Adipocyte (in vitro differentiated cells): ENCODE measurements around the gene H1-8.
A peak's percentile ranks its signal among the peaks of the same experiment; 100 is the strongest.

Experiments
- DNase-seq: peaks from one replicate; pipeline ENCODE4 v3.0.0-alpha.2; 2015; ENCODE audit warnings: low read depth
- H3K27me3 ChIP-seq: replicated peaks from 2 replicates; pipeline ENCODE4 v1.7.0; 2013; ENCODE audit warnings: mild to moderate bottlenecking, low read length, moderate library complexity; ENCODE audit not compliant: control insufficient read depth, insufficient read depth
- H3K36me3 ChIP-seq: 2 replicates; pipeline ENCODE4 v1.7.0; 2013; ENCODE audit warnings: low read length, mild to moderate bottlenecking, moderate library complexity; ENCODE audit not compliant: control insufficient read depth, insufficient read depth, severe bottlenecking
- H3K4me1 ChIP-seq: 2 replicates; pipeline ENCODE4 v1.7.0; 2013; ENCODE audit warnings: mild to moderate bottlenecking, low read length, moderate library complexity; ENCODE audit not compliant: control insufficient read depth, insufficient read depth
- H3K4me3 ChIP-seq: 2 replicates; pipeline ENCODE4 v1.7.0; 2013; ENCODE audit warnings: mild to moderate bottlenecking, low read length, moderate library complexity
- H3K9ac ChIP-seq: 2 replicates; pipeline ENCODE4 v1.7.0; 2013; ENCODE audit warnings: mild to moderate bottlenecking, low read length, moderate library complexity
- H3K9me3 ChIP-seq: 2 replicates; pipeline ENCODE4 v1.7.0; 2013; ENCODE audit warnings: mild to moderate bottlenecking, low read length, moderate library complexity; ENCODE audit not compliant: control insufficient read depth

Gene H1-8

GRCh38 chr3:129591932-129592331, 49.0 kb downstream of the H1-8 start:
- Histone ChIP-seq H3K27me3 (no peaks in the 10 kb centered on the region), H3K4me3 (no peak overlapping the region), H3K4me1 (peaks cover 83% of the 10 kb centered on the region)

GRCh38 chr3:129592381-129593131, 49.6 kb downstream of the H1-8 start:
- H3K4me3 ChIP-seq = peak overlapping the region; percentile 28
- H3K9ac ChIP-seq = peak overlapping the region; percentile 87
- no peak for DNase-seq
- no peaks in the 10 kb centered on the region for H3K9me3 ChIP-seq
- peaks cover 16% of the 10 kb centered on the region for H3K36me3 ChIP-seq
- peaks cover 83% of the 10 kb centered on the region for H3K4me1 ChIP-seq
- H3K27me3 ChIP-seq = no peaks in the 10 kb centered on the region

More at GRCh38 chr3:129591932-129592331, 49.0 kb downstream of the H1-8 start:
- DNase-seq = no peak
- H3K36me3 ChIP-seq = peaks cover 16% of the 10 kb centered on the region
- H3K9ac ChIP-seq = peak overlapping the region; percentile 87
- no peaks in the 10 kb centered on the region for H3K9me3 ChIP-seq

- Histone ChIP-seq H3K4me1 (peaks cover 83% of the 10 kb centered on the region), H3K9me3 (no peaks in the 10 kb centered on the region), H3K36me3 (peaks cover 13% of the 10 kb centered on the region), H3K4me3 (peak overlapping the region; percentile 28), H3K27me3 (no peaks in the 10 kb centered on the region), H3K9ac (peak overlapping the region; percentile 87)
- DNase-seq = no peak
These were observed 50.2 kb downstream of the H1-8 start for GRCh38 chr3:129593230-129593594.

GRCh38 chr3:129593595-129594339, 50.8 kb downstream of the H1-8 start:
- Histone ChIP-seq H3K9ac (peak overlapping the region; percentile 87), H3K4me1 (peaks cover 86% of the 10 kb centered on the region), H3K27me3 (no peaks in the 10 kb centered on the region), H3K36me3 (peaks cover 13% of the 10 kb centered on the region), H3K9me3 (no peaks in the 10 kb centered on the region), H3K4me3 (peak overlapping the region; percentile 28)
- DNase-seq = no peak

- Histone ChIP-seq H3K4me1 (peaks cover 89% of the 10 kb centered on the region), H3K9ac (peak overlapping the region; percentile 87), H3K4me3 (peak overlapping the region; percentile 28), H3K36me3 (peaks cover 13% of the 10 kb centered on the region), H3K27me3 (no peaks in the 10 kb centered on the region), H3K9me3 (no peaks in the 10 kb centered on the region)
- no peak for DNase-seq
These were observed 51.4 kb downstream of the H1-8 start for GRCh38 chr3:129594409-129594808.

GRCh38 chr3:129594907-129595390, 52.0 kb downstream of the H1-8 start:
- H3K27me3 ChIP-seq = no peaks in the 10 kb centered on the region
- DNase-seq = no peak
- peak overlapping the region; percentile 66 for H3K4me3 ChIP-seq
- no peaks in the 10 kb centered on the region for H3K9me3 ChIP-seq
- H3K4me1 ChIP-seq = peaks cover 90% of the 10 kb centered on the region
- peak overlapping the region; percentile 87 for H3K9ac ChIP-seq
- peaks cover 13% of the 10 kb centered on the region for H3K36me3 ChIP-seq

GRCh38 chr3:129595544-129596193, 52.7 kb downstream of the H1-8 start:
- no peaks in the 10 kb centered on the region for H3K27me3 ChIP-seq
- DNase-seq = no peak
- H3K9me3 ChIP-seq = no peaks in the 10 kb centered on the region
- peak overlapping the region; percentile 87 for H3K9ac ChIP-seq
- peaks cover 12% of the 10 kb centered on the region for H3K36me3 ChIP-seq
- H3K4me3 ChIP-seq = peak overlapping the region; percentile 66
- peaks cover 90% of the 10 kb centered on the region for H3K4me1 ChIP-seq

- Histone ChIP-seq H3K9me3 (no peaks in the 10 kb centered on the region), H3K27me3 (no peaks in the 10 kb centered on the region), H3K9ac (peak overlapping the region; percentile 87), H3K4me3 (peak overlapping the region; percentile 66), H3K36me3 (peaks cover 9% of the 10 kb centered on the region), H3K4me1 (peaks cover 96% of the 10 kb centered on the region)
- peak; percentile 90 for DNase-seq
These were observed 53.5 kb downstream of the H1-8 start for GRCh38 chr3:129596194-129597086.

GRCh38 chr3:129597087-129597999, 54.4 kb downstream of the H1-8 start:
- Histone ChIP-seq H3K36me3 (peaks cover 9% of the 10 kb centered on the region), H3K4me1 (peaks cover 97% of the 10 kb centered on the region), H3K4me3 (peak overlapping the region; percentile 66), H3K9ac (peak overlapping the region; percentile 87), H3K27me3 (no peaks in the 10 kb centered on the region), H3K9me3 (no peaks in the 10 kb centered on the region)
- peak; percentile 33 for DNase-seq

- H3K36me3 ChIP-seq = peaks cover 9% of the 10 kb centered on the region
- DNase-seq = peak; percentile 35
- peak overlapping the region; percentile 66 for H3K4me3 ChIP-seq
- H3K9ac ChIP-seq = peak overlapping the region; percentile 87
- no peaks in the 10 kb centered on the region for H3K9me3 ChIP-seq
- peaks cover 100% of the 10 kb centered on the region for H3K4me1 ChIP-seq
- H3K27me3 ChIP-seq = no peaks in the 10 kb centered on the region
These were observed 55.0 kb downstream of the H1-8 start for GRCh38 chr3:129598000-129598381.
